GM12878 (cell line): Measurements from ENCODE around the gene INPP4B. TPM values are rescaled to one million over a fixed set of nuclear protein-coding genes. Genes with fewer than 3 reads are reported as not detected.

Source experiments
- CEBPZ ChIP-seq: fragments of 150-350 bp; IDR thresholded peaks from 2 replicates; pipeline ENCODE4 v1.6.1; 2016; ENCODE audit warnings: low read depth, low read length
- EGR1 ChIP-seq, 2 experiments: IDR thresholded peaks; 1 replicate in 1 of 2; 2 replicates in 1 of 2; pipeline ENCODE4 v1.6.1; 2011 to 2012; ENCODE audit warnings: low read depth in 2 of 2, low read length in 2 of 2, borderline replicate concordance in 1 of 2, mild to moderate bottlenecking in 1 of 2, moderate library complexity in 1 of 2
- ESRRA ChIP-seq: IDR thresholded peaks from 2 replicates; pipeline ENCODE4 v1.6.1; 2012; ENCODE audit warnings: mild to moderate bottlenecking, low read length, improper control_type of control experiment
- MTA2 ChIP-seq: fragments of 450-650 bp; IDR thresholded peaks from 2 replicates; pipeline ENCODE4 v1.6.1; 2016; ENCODE audit warnings: low read depth, mild to moderate bottlenecking, moderate library complexity
- PAX5 ChIP-seq: IDR thresholded peaks from 2 replicates; pipeline ENCODE4 v1.6.1; 2011; ENCODE audit warnings: low read depth, low read length, borderline replicate concordance
- PRDM15 ChIP-seq: fragments of 450-650 bp; formaldehyde crosslinking; IDR thresholded peaks from 2 replicates; pipeline ENCODE4 v1.4.0; 2020; ENCODE audit warnings: mild to moderate bottlenecking, moderate library complexity
- RELA ChIP-seq: fragments of 450-650 bp; IDR thresholded peaks from 2 replicates; pipeline ENCODE4 v1.8.0; 2014; ENCODE audit warnings: borderline replicate concordance; ENCODE audit not compliant: partially characterized antibody
- SMC3 ChIP-seq: IDR thresholded peaks from 2 replicates; pipeline ENCODE4 v1.6.1; 2011; ENCODE audit warnings: low read length, improper control_type of control experiment, borderline replicate concordance
- STAT3 ChIP-seq: IDR thresholded peaks from 2 replicates; pipeline ENCODE4 v1.6.1; 2011; ENCODE audit warnings: low read depth, low read length, improper control_type of control experiment
- ZNF207 ChIP-seq: fragments of 450-650 bp; IDR thresholded peaks from 2 replicates; pipeline ENCODE4 v1.6.1; 2014; ENCODE audit warnings: antibody characterized with exemption, mild to moderate bottlenecking, borderline replicate concordance
- ZNF24 ChIP-seq: fragments of 450-650 bp; IDR thresholded peaks from 2 replicates; pipeline ENCODE4 v1.6.1; 2017; ENCODE audit warnings: antibody characterized with exemption, mild to moderate bottlenecking
- ZNF274 ChIP-seq: IDR thresholded peaks from one replicate; pipeline ENCODE4 v1.8.0; 2011; ENCODE audit not compliant: insufficient read length, insufficient read depth
- ZNF384 ChIP-seq: IDR thresholded peaks from 2 replicates; pipeline ENCODE4 v1.6.1; 2012; ENCODE audit warnings: low read depth, mild to moderate bottlenecking, low read length, improper control_type of control experiment, borderline replicate concordance
- polyA plus RNA-seq, 11 experiments: library from polyadenylated mRNA; depleted of rRNA in 4 of 11; unstranded in 6 of 11; stranded (reverse) in 5 of 11; fragments of >200 nt; fragmentation: Nextera tagmentation in 4 of 11; fragmentation: Illumina TruSeq in 1 of 11; extraction: Ambion mirVana in 4 of 11; extraction: Trizol in 1 of 11; gene quantifications; 1 replicate in 1 of 11; 2 replicates in 10 of 11; pipeline versions ENCODE4 v1.2.1 to v1.2.3, GENCODE V29; 2011 to 2016; ENCODE audit warnings: inconsistent platforms in 2 of 11, missing spikeins in 2 of 11, low read depth in 1 of 11
- total RNA-seq, 4 experiments: library from RNA; depleted of rRNA in 3 of 4; stranded (reverse); fragments of >200 nt in 3 of 4; fragmentation: Illumina TruSeq in 1 of 4; extraction: Trizol in 1 of 4; gene quantifications; 2 replicates each; pipeline versions ENCODE4 v1.2.1 to v1.2.3, GENCODE V29; 2013 to 2021
- TF ChIP-seq, protein P1 (sequence below): fragments of 450-650 bp; IDR thresholded peaks from 2 replicates; pipeline ENCODE4 v1.6.1; 2018; ENCODE audit warnings: borderline replicate concordance, mild to moderate bottlenecking; ENCODE audit not compliant: partially characterized antibody

The INPP4B gene
- total and polyA plus RNA-seq, 10 of the 15 experiments (the other 5 are each of a cell fraction or from before 2014, with no cell fraction given), result 0.53 to 11.2 (median 0.95) TPM

DNA sequence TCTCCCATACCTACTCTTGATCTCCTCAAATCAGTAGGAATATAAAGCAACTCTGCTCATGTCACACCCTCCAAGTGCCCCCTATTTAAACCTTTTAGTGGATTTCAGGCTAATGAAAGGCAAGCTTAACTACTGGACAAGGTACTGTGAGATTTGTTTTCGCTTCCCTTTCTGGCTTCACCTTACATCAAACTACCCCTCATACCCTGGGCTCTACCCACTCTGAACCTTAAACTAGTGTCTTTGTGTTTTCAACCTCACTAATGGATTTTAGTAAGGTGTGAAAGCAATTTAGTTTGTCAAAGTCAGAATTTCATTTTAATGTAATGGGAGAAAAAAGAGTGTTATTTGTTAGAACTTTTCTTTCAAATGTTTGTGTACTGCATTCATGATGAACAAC lies 291.7 kb downstream of the INPP4B start (continued):
- no peak for TF ChIP-seq SMC3
- TF ChIP-seq STAT3, result no peak
- no peak for TF ChIP-seq ZNF207
- TF ChIP-seq PAX5, result no peak
- 0 out of 2 replicates have a peak, but pooled peaks have one; percentile 30 for TF ChIP-seq ZNF24
- peak; percentile 69; the same call in 1 of the 2 replicates for TF ChIP-seq MTA2
- no peak for TF ChIP-seq EGR1 (IDR thresholded peaks at IDR 0.05; ENCODE audit: borderline replicate concordance in 1 of 2, low read depth in 2 of 2, low read length in 2 of 2)
- TF ChIP-seq ZNF274, result no peak
- no peak for TF ChIP-seq ZNF384
- TF ChIP-seq RELA, result no peak
- no peak for TF ChIP-seq ESRRA
- no peak for TF ChIP-seq CEBPZ
- TF ChIP-seq, protein P1, sequence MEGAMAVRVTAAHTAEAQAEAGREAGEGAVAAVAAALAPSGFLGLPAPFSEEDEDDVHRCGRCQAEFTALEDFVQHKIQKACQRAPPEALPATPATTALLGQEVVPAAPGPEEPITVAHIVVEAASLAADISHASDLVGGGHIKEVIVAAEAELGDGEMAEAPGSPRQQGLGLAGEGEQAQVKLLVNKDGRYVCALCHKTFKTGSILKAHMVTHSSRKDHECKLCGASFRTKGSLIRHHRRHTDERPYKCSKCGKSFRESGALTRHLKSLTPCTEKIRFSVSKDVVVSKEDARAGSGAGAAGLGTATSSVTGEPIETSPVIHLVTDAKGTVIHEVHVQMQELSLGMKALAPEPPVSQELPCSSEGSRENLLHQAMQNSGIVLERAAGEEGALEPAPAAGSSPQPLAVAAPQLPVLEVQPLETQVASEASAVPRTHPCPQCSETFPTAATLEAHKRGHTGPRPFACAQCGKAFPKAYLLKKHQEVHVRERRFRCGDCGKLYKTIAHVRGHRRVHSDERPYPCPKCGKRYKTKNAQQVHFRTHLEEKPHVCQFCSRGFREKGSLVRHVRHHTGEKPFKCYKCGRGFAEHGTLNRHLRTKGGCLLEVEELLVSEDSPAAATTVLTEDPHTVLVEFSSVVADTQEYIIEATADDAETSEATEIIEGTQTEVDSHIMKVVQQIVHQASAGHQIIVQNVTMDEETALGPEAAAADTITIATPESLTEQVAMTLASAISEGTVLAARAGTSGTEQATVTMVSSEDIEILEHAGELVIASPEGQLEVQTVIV, result no peak
- TF ChIP-seq PRDM15 (CRISPR knock-in tag), result no peak
